ENCODE results near the gene MTFP1.
A peak's percentile ranks its signal among the peaks of the same experiment; 100 is the strongest.

GRCh38 chr22:30422481-30423300, 2.9 kb upstream of the MTFP1 start:
- TF ChIP-seq CTCF (IDR thresholded peaks at IDR 0.05; ENCODE audit: low read depth, low read length, missing input control) (no peak), YY1 (IDR thresholded peaks at IDR 0.05) (no peak), REST (IDR thresholded peaks at IDR 0.05) (peak; percentile 72), JUND (IDR thresholded peaks at IDR 0.05) (peak; percentile 88 to 93), RAD21 (IDR thresholded peaks at IDR 0.05) (peak in 1 of 2 donors; percentile 21), FOXA1 (IDR thresholded peaks at IDR 0.05) (no peak), MAX (IDR thresholded peaks at IDR 0.05) (no peak), EGR1 (IDR thresholded peaks at IDR 0.05; ENCODE audit: low read depth in 2 of 2) (peak in 1 of 2 donors; percentile 39), GABPA (IDR thresholded peaks at IDR 0.05 in 1 of 2, conservative IDR thresholded peaks at IDR 0.05 in 1 of 2) (no peak), ATF3 (IDR thresholded peaks at IDR 0.05) (peak; percentile 71), TAF1 (conservative IDR thresholded peaks at IDR 0.05) (no peak)

Data from liver (tissue), 3 donors.